Upper lobe of right lung (tissue), 1 donor: ENCODE results near the gene WWOX. TPM values are rescaled to one million over a fixed set of nuclear protein-coding genes. Genes with fewer than 3 reads are reported as not detected.

Source experiments
- ATAC-seq: fragments of 200-7000 bp; cut with Tn5 transposase; one replicate; pipeline ENCODE4 v1.9.1; 2020; ENCODE audit warnings: mild to moderate bottlenecking, moderate library complexity
- DNase-seq: peaks from one replicate; pipeline ENCODE4 v3.0.0-alpha.2; 2020
- H3K27ac ChIP-seq: fragments of 200-600 bp; one replicate; pipeline ENCODE4 v1.8.0; 2022
- H3K27me3 ChIP-seq: fragments of 200-600 bp; one replicate; pipeline ENCODE4 v1.8.0; 2022; ENCODE audit warnings: mild to moderate bottlenecking
- H3K36me3 ChIP-seq: fragments of 200-600 bp; one replicate; pipeline ENCODE4 v1.8.0; 2022
- H3K4me1 ChIP-seq: fragments of 200-600 bp; one replicate; pipeline ENCODE4 v1.8.0; 2022
- H3K4me3 ChIP-seq: fragments of 200-600 bp; one replicate; pipeline ENCODE4 v1.8.0; 2022; ENCODE audit warnings: mild to moderate bottlenecking
- H3K9me3 ChIP-seq: fragments of 200-600 bp; one replicate; pipeline ENCODE4 v1.8.0; 2022
- CTCF ChIP-seq: fragments of 200-600 bp; IDR thresholded peaks from one replicate; pipeline ENCODE4 v1.8.0; 2022; ENCODE audit warnings: antibody characterized with exemption
- intact Hi-C: fragments of 100-400 bp; cut with DNase I; formaldehyde crosslinking; loops from one replicate; pipeline ENCODE4 v1.11.0; 2022
- total RNA-seq: library from RNA; stranded (reverse); fragmentation: NEBNext Ultra II Directional; extraction: Animal tissue kit (Norgen Biotek cat#: 25700); gene quantifications from one replicate; pipeline ENCODE4 v1.2.1, GENCODE V29; 2021
- donor health status: DM: no; HTN: yes; CAD: no; lungs with severe emphysema.

WWOX gene
- total RNA-seq, 1 donor from 2014 or later, result 17.0 TPM

DNA sequence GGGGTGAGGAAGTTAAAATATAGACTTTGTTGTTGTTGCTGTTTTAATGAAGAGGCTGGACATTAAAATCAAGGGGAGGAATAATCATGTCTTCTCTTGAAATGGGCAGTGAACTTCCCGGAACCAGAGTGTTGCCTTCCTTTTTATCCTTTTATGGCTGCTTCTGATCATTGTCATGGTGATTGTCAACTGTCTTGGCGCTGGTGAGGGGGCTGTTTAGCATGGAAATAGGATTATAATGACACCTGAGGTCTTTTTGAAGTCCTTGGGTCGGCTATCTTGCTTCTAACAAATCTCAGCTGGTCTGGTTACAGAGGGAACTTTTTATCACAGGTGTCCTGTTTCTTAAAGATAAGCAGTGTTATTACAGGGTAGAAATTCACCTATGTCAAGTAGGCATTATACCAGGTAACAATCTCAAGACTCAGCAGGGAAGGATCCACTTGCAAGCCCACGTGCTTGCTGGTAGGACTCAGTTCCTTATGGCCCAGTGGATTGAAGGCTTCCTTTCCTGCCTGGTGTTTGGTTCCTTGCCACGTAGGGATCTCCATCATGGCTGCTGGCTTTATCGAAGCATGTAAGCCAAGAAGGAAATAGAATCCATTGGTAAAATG is 349.3 kb downstream of the WWOX start:
- intact Hi-C loops, result no loop called here
- H3K4me3 ChIP-seq, result no peak overlapping the region
- no peaks in the 10 kb centered on the region for H3K9me3 ChIP-seq
- DNase-seq, result no peak
- H3K36me3 ChIP-seq, result no peaks in the 10 kb centered on the region
- ATAC-seq, result no peak
- H3K27ac ChIP-seq, result no peak overlapping the region
- no peaks in the 10 kb centered on the region for H3K27me3 ChIP-seq
- H3K4me1 ChIP-seq, result no peaks in the 10 kb centered on the region
- no peak for TF ChIP-seq CTCF

- H3K4me1 ChIP-seq, result no peaks in the 10 kb centered on the region
- ATAC-seq (no peak), DNase-seq (no peak)
- intact Hi-C loops, result no loop called here
- H3K36me3 ChIP-seq, result no peaks in the 10 kb centered on the region
- no peak for TF ChIP-seq CTCF
- H3K4me3 ChIP-seq, result no peak overlapping the region
- H3K27me3 ChIP-seq, result no peaks in the 10 kb centered on the region
- no peaks in the 10 kb centered on the region for H3K9me3 ChIP-seq
- H3K27ac ChIP-seq, result no peak overlapping the region
These were observed 350.8 kb downstream of the WWOX start for GRCh38 chr16:78450255-78450654.

DNA sequence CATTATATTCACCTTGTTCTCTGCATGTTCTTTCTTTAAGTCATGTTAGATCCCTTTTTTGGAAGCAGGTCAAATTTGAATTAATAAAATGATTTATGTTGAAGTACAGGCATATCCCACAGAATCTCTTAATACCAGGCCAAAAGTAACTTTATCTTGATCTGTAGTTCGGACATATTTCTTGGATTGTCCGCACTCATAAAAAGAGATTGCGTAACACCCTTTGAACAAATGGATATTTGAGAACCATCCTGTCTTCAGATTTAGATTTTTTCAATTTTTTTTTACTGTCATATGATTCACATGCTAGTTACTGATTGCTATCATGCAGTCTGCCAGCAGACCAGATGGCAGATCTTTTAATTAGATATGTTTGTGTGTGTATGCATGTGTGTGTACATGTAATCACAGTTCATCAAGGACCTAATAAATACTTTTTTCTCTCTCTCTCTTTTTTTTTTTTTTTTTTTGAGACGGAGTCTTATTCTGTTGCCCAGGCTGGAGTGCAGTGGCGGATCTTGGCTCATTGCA is 352.6 kb downstream of the WWOX start:
- H3K4me3 ChIP-seq, result no peak overlapping the region
- TF ChIP-seq CTCF, result no peak
- H3K36me3 ChIP-seq, result no peaks in the 10 kb centered on the region
- H3K4me1 ChIP-seq, result no peaks in the 10 kb centered on the region
- H3K27ac ChIP-seq, result no peak overlapping the region
- intact Hi-C loops, result no loop called here
- DNase-seq (no peak), ATAC-seq (no peak)
- H3K9me3 ChIP-seq, result no peaks in the 10 kb centered on the region
- no peaks in the 10 kb centered on the region for H3K27me3 ChIP-seq

DNA sequence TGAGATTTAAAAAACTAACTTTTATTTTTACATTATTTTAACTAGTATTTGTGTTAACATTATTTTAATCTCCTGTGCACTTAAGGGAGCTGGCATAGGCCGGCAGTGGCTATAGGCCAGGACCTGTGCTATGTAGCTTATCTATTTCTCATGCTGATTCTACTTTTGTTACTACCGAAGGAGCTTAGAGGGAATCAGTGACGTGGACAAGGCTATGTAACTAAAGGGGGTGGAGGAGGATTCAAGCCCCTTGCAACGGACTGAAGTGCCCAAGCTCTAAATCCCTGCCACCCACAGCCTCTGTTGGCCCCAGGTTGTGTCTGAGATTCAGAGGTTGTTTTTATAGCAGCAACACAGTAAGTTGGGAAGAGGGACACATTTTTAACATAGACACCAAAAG is 356.4 kb downstream of the WWOX start:
- DNase-seq (no peak), ATAC-seq (no peak)
- Histone ChIP-seq H3K4me3 (no peak overlapping the region), H3K4me1 (no peaks in the 10 kb centered on the region), H3K27me3 (no peaks in the 10 kb centered on the region), H3K27ac (no peak overlapping the region), H3K9me3 (no peaks in the 10 kb centered on the region), H3K36me3 (no peaks in the 10 kb centered on the region)
- intact Hi-C loops, result no loop called here
- no peak for TF ChIP-seq CTCF

DNA sequence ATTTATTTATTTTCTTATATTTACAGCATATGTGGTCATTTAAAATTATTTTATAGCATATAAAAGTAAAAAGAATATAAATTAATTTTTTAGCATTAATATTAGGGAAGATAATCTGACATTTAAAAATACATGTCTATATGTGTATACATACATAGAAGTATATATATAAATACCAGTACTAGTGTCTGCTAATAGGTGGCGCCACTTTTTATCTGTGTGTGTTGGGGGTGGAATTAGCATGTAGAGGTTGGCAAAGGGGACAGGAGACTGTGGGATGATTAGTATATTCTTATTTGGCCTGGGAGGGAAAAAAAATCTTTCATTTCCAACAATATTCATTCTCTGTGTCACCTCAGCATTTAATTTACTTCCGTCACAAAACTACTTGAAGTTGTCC is 359.1 kb downstream of the WWOX start:
- DNase-seq (no peak), ATAC-seq (no peak)
- H3K36me3 ChIP-seq, result no peaks in the 10 kb centered on the region
- no peak for TF ChIP-seq CTCF
- no peak overlapping the region for H3K27ac ChIP-seq
- H3K4me1 ChIP-seq, result no peaks in the 10 kb centered on the region
- H3K9me3 ChIP-seq, result no peaks in the 10 kb centered on the region
- intact Hi-C loops, result no loop called here
- no peak overlapping the region for H3K4me3 ChIP-seq
- H3K27me3 ChIP-seq, result no peaks in the 10 kb centered on the region

- Histone ChIP-seq H3K27me3 (no peaks in the 10 kb centered on the region), H3K4me1 (no peaks in the 10 kb centered on the region), H3K27ac (no peak overlapping the region), H3K36me3 (no peaks in the 10 kb centered on the region), H3K4me3 (no peak overlapping the region), H3K9me3 (no peaks in the 10 kb centered on the region)
- no peak for TF ChIP-seq CTCF
- intact Hi-C loops, result no loop called here
- no peak for ATAC-seq
- no peak for DNase-seq
These were observed 361.0 kb downstream of the WWOX start for GRCh38 chr16:78460428-78460827.
